Liver (tissue), 9 donors: ENCODE results near the gene USP33. TPM values are rescaled to one million over a fixed set of nuclear protein-coding genes. Genes with fewer than 3 reads are reported as not detected.

Experiments
- DNase-seq: peaks from one replicate; pipeline ENCODE4 v3.0.0-alpha.2; 2017; ENCODE audit warnings: low spot score
- H3K27ac ChIP-seq, 2 donors: one replicate each; pipeline ENCODE4 v1.7.0; 2013; ENCODE audit warnings: inconsistent platforms in 2 of 2, low read length in 2 of 2, control low read depth in 1 of 2, low read depth in 1 of 2, mild to moderate bottlenecking in 1 of 2
- H3K27me3 ChIP-seq, 4 donors: one replicate each; pipeline versions ENCODE4 v1.6.1 to v1.7.0; 2013; ENCODE audit warnings: low read length in 3 of 4, inconsistent platforms in 1 of 4, mild to moderate bottlenecking in 1 of 4, moderate library complexity in 1 of 4; ENCODE audit not compliant: control insufficient read depth in 4 of 4, insufficient read depth in 4 of 4
- H3K36me3 ChIP-seq, 4 donors: one replicate each; pipeline versions ENCODE4 v1.6.1 to v1.7.0; 2013; ENCODE audit warnings: low read length in 3 of 4, mild to moderate bottlenecking in 3 of 4, low read depth in 1 of 4, moderate library complexity in 1 of 4; ENCODE audit not compliant: control insufficient read depth in 4 of 4, insufficient read depth in 3 of 4
- H3K4me1 ChIP-seq, 4 donors: one replicate each; pipeline versions ENCODE4 v1.6.1 to v1.7.0; 2013; ENCODE audit warnings: low read length in 3 of 4, mild to moderate bottlenecking in 3 of 4, moderate library complexity in 1 of 4; ENCODE audit not compliant: control insufficient read depth in 4 of 4, insufficient read depth in 4 of 4
- H3K4me3 ChIP-seq, 3 donors: one replicate each; pipeline versions ENCODE4 v1.6.1 to v1.7.0; 2013; ENCODE audit warnings: low read length in 3 of 3, control low read depth in 1 of 3, low read depth in 1 of 3, mild to moderate bottlenecking in 1 of 3
- H3K9ac ChIP-seq, 2 donors: one replicate each; pipeline ENCODE4 v1.7.0; 2013; ENCODE audit warnings: low read length in 2 of 2, mild to moderate bottlenecking in 2 of 2, moderate library complexity in 2 of 2, control low read depth in 1 of 2, low read depth in 1 of 2
- H3K9me3 ChIP-seq, 4 donors: one replicate each; pipeline versions ENCODE4 v1.6.1 to v1.7.0; 2013; ENCODE audit warnings: low read length in 3 of 4; ENCODE audit not compliant: control insufficient read depth in 4 of 4
- EGR1 ChIP-seq, 2 donors: IDR thresholded peaks; 2 replicates each; pipeline ENCODE4 v1.6.1; 2016 to 2018; ENCODE audit warnings: antibody characterized with exemption in 2 of 2, low read depth in 2 of 2
- FOXA1 ChIP-seq: IDR thresholded peaks from 2 replicates; pipeline ENCODE4 v1.6.1; 2016; ENCODE audit warnings: antibody characterized with exemption
- FOXA2 ChIP-seq: IDR thresholded peaks from 2 replicates; pipeline ENCODE4 v1.6.1; 2016; ENCODE audit warnings: antibody characterized with exemption
- GABPA ChIP-seq, 2 donors: IDR thresholded peaks in 1 of 2; conservative IDR thresholded peaks in 1 of 2; 2 replicates each; pipeline ENCODE4 v1.6.1; 2016; ENCODE audit warnings: antibody characterized with exemption in 2 of 2, mild to moderate bottlenecking in 1 of 2, moderate library complexity in 1 of 2
- HNF4A ChIP-seq, 2 donors: conservative IDR thresholded peaks; 2 replicates each; pipeline ENCODE4 v1.6.1; 2016; ENCODE audit warnings: antibody characterized with exemption in 2 of 2, mild to moderate bottlenecking in 2 of 2
- JUND ChIP-seq, 2 donors: IDR thresholded peaks; 2 replicates each; pipeline ENCODE4 v1.6.1; 2016; ENCODE audit warnings: antibody characterized with exemption in 2 of 2
- NR2F2 ChIP-seq: IDR thresholded peaks from 2 replicates; pipeline ENCODE4 v1.6.1; 2016; ENCODE audit warnings: antibody characterized with exemption
- RAD21 ChIP-seq, 2 donors: IDR thresholded peaks; 2 replicates each; pipeline ENCODE4 v1.6.1; 2016; ENCODE audit warnings: antibody characterized with exemption in 2 of 2, mild to moderate bottlenecking in 2 of 2
- RXRA ChIP-seq, 2 donors: IDR thresholded peaks; 2 replicates each; pipeline ENCODE4 v1.6.1; 2017 to 2018; ENCODE audit warnings: antibody characterized with exemption in 2 of 2, mild to moderate bottlenecking in 1 of 2
- SP1 ChIP-seq: IDR thresholded peaks from 2 replicates; pipeline ENCODE4 v1.6.1; 2018; ENCODE audit warnings: antibody characterized with exemption, mild to moderate bottlenecking
- TAF1 ChIP-seq: conservative IDR thresholded peaks from 2 replicates; pipeline ENCODE4 v1.6.1; 2016; ENCODE audit warnings: antibody characterized with exemption, mild to moderate bottlenecking
- YY1 ChIP-seq: IDR thresholded peaks from 2 replicates; pipeline ENCODE4 v1.6.1; 2016; ENCODE audit warnings: antibody characterized with exemption, mild to moderate bottlenecking
- WGBS: extraction: QIAGEN DNeasy Blood & Tissue Kit; methylation state at CpG from one replicate; pipeline ENCODE4 v1.1.7; 2013; 5-methylcytosine and 5-hydroxymethylcytosine counted together
- polyA plus RNA-seq, 2 donors: library from polyadenylated mRNA; stranded (reverse) in 1 of 2; unstranded in 1 of 2; fragments of 200-250 nt in 1 of 2; fragments of >200 nt in 1 of 2; fragmentation: Nextera tagmentation in 1 of 2; extraction: Ambion mirVana in 1 of 2; gene quantifications; one replicate each; pipeline versions ENCODE4 v1.2.1 to v1.2.3, GENCODE V29; 2013 to 2015
- total RNA-seq, 2 donors: library from RNA; depleted of rRNA; stranded (reverse); fragments of >200 nt; gene quantifications; one replicate each; pipeline ENCODE4 v1.2.3, GENCODE V29; 2014
- TF ChIP-seq, protein P1 (sequence below): IDR thresholded peaks from 2 replicates; pipeline ENCODE4 v1.6.1; 2016; ENCODE audit warnings: antibody characterized with exemption
- TF ChIP-seq, protein P2 (sequence below): fragments of 150-350 bp; IDR thresholded peaks from 2 replicates; pipeline ENCODE4 v1.5.1; 2017; ENCODE audit warnings: improper control_type of control experiment, low read depth, low read length; ENCODE audit not compliant: missing input control
- TF ChIP-seq, protein P3 (sequence below): IDR thresholded peaks from 2 replicates; pipeline ENCODE4 v1.6.1; 2016; ENCODE audit warnings: antibody characterized with exemption
- TF ChIP-seq, protein P4 (sequence below): IDR thresholded peaks from 2 replicates; pipeline ENCODE4 v1.6.1; 2016; ENCODE audit warnings: antibody characterized with exemption
- TF ChIP-seq, protein P5 (sequence below): IDR thresholded peaks from 2 replicates; pipeline ENCODE4 v1.6.1; 2016; ENCODE audit warnings: antibody characterized with exemption, mild to moderate bottlenecking
- donor health status: healthy.
- donor health status: healthy.
- donor health status: healthy.
- donor health status: healthy.
- donor health status: healthy.

USP33 gene
- total and polyA plus RNA-seq, 4 donors = 9.2 to 50.5 (median 28.3) TPM

DNA sequence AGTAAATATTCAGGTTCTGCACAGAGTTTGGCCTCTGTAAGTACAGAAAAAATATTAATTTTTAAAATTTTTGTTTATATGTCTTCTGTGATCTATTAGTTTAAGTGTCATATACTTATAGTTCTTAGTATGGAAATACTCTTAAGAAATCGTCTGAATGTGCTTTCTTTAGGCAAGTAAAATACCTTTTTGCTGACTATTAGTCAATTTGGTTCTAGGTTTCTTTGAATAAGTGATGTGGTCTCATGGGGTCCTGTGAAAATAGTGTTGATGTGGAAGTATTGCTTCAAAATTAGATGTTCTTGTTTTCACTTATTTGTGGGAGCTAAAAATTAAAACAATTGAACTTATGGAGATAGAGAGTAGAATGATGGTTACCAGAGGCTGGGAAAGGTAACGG is 43.7 kb upstream of the USP33 start:
- Histone ChIP-seq H3K27me3 (no peaks in the 10 kb centered on the region), H3K9me3 (no peaks in the 10 kb centered on the region), H3K36me3 (peaks cover 3 to 8% (median 6%) of the 10 kb centered on the region in 4 donors), H3K9ac (no peak overlapping the region), H3K4me3 (no peak overlapping the region), H3K27ac (no peak overlapping the region), H3K4me1 (no peaks in the 10 kb centered on the region)
- WGBS = 89% methylated on average over 2 of the region's 2 CpGs
- TF ChIP-seq NR2F2 (no peak), HNF4A (conservative IDR thresholded peaks at IDR 0.05) (no peak), TAF1 (no peak), RXRA (IDR thresholded peaks at IDR 0.05) (no peak), FOXA1 (no peak), JUND (IDR thresholded peaks at IDR 0.05) (no peak), YY1 (no peak)
- TF ChIP-seq, protein P1, sequence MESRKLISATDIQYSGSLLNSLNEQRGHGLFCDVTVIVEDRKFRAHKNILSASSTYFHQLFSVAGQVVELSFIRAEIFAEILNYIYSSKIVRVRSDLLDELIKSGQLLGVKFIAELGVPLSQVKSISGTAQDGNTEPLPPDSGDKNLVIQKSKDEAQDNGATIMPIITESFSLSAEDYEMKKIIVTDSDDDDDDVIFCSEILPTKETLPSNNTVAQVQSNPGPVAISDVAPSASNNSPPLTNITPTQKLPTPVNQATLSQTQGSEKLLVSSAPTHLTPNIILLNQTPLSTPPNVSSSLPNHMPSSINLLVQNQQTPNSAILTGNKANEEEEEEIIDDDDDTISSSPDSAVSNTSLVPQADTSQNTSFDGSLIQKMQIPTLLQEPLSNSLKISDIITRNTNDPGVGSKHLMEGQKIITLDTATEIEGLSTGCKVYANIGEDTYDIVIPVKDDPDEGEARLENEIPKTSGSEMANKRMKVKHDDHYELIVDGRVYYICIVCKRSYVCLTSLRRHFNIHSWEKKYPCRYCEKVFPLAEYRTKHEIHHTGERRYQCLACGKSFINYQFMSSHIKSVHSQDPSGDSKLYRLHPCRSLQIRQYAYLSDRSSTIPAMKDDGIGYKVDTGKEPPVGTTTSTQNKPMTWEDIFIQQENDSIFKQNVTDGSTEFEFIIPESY = no peak
- TF ChIP-seq, protein P2, sequence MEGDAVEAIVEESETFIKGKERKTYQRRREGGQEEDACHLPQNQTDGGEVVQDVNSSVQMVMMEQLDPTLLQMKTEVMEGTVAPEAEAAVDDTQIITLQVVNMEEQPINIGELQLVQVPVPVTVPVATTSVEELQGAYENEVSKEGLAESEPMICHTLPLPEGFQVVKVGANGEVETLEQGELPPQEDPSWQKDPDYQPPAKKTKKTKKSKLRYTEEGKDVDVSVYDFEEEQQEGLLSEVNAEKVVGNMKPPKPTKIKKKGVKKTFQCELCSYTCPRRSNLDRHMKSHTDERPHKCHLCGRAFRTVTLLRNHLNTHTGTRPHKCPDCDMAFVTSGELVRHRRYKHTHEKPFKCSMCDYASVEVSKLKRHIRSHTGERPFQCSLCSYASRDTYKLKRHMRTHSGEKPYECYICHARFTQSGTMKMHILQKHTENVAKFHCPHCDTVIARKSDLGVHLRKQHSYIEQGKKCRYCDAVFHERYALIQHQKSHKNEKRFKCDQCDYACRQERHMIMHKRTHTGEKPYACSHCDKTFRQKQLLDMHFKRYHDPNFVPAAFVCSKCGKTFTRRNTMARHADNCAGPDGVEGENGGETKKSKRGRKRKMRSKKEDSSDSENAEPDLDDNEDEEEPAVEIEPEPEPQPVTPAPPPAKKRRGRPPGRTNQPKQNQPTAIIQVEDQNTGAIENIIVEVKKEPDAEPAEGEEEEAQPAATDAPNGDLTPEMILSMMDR = no peak
- TF ChIP-seq, protein P3, sequence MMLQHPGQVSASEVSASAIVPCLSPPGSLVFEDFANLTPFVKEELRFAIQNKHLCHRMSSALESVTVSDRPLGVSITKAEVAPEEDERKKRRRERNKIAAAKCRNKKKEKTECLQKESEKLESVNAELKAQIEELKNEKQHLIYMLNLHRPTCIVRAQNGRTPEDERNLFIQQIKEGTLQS = no peak
- TF ChIP-seq, protein P4, sequence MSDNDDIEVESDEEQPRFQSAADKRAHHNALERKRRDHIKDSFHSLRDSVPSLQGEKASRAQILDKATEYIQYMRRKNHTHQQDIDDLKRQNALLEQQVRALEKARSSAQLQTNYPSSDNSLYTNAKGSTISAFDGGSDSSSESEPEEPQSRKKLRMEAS = no peak
- DNase-seq = no peak

DNA sequence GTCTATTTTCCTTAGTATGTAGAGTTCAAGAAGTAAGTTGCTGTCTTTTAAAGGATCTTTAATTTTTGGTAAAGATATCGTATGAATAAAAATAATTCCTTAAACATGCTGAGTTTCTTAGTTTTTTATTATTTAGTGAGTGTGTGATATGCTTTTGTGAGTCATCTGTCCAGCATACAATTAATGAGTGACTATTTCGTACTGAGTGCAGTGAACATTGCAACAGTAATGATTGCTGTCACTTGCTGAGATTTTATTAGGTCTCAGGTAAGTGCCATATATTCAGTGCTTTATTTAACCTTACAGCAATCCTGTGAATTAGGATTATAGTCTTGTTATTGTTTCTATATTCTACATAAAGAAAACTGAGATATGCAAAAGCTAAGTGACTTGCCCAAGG is 42.4 kb upstream of the USP33 start:
- TF ChIP-seq RAD21 (IDR thresholded peaks at IDR 0.05) (no peak), GABPA (IDR thresholded peaks at IDR 0.05 in 1 of 2, conservative IDR thresholded peaks at IDR 0.05 in 1 of 2) (no peak), JUND (IDR thresholded peaks at IDR 0.05) (no peak), FOXA1 (no peak), EGR1 (IDR thresholded peaks at IDR 0.05; ENCODE audit: low read depth in 2 of 2) (no peak), TAF1 (no peak), YY1 (no peak), RXRA (IDR thresholded peaks at IDR 0.05) (no peak), SP1 (no peak), HNF4A (conservative IDR thresholded peaks at IDR 0.05) (no peak), FOXA2 (no peak)
- TF ChIP-seq, protein P4 = no peak
- TF ChIP-seq, protein P5, sequence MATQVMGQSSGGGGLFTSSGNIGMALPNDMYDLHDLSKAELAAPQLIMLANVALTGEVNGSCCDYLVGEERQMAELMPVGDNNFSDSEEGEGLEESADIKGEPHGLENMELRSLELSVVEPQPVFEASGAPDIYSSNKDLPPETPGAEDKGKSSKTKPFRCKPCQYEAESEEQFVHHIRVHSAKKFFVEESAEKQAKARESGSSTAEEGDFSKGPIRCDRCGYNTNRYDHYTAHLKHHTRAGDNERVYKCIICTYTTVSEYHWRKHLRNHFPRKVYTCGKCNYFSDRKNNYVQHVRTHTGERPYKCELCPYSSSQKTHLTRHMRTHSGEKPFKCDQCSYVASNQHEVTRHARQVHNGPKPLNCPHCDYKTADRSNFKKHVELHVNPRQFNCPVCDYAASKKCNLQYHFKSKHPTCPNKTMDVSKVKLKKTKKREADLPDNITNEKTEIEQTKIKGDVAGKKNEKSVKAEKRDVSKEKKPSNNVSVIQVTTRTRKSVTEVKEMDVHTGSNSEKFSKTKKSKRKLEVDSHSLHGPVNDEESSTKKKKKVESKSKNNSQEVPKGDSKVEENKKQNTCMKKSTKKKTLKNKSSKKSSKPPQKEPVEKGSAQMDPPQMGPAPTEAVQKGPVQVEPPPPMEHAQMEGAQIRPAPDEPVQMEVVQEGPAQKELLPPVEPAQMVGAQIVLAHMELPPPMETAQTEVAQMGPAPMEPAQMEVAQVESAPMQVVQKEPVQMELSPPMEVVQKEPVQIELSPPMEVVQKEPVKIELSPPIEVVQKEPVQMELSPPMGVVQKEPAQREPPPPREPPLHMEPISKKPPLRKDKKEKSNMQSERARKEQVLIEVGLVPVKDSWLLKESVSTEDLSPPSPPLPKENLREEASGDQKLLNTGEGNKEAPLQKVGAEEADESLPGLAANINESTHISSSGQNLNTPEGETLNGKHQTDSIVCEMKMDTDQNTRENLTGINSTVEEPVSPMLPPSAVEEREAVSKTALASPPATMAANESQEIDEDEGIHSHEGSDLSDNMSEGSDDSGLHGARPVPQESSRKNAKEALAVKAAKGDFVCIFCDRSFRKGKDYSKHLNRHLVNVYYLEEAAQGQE = no peak
- TF ChIP-seq, protein P2 = no peak
- TF ChIP-seq, protein P3 = no peak
- TF ChIP-seq, protein P1 = no peak
- DNase-seq = no peak
- H3K27ac ChIP-seq = no peak overlapping the region
- H3K4me3 ChIP-seq = no peak overlapping the region
- H3K36me3 ChIP-seq = peaks cover 3 to 6% (median 4%) of the 10 kb centered on the region in 4 donors
- H3K9ac ChIP-seq = no peak overlapping the region
- no peaks in the 10 kb centered on the region for H3K4me1 ChIP-seq
- no peaks in the 10 kb centered on the region for H3K27me3 ChIP-seq
- H3K9me3 ChIP-seq = no peaks in the 10 kb centered on the region
- 96% methylated on average over 2 of the region's 2 CpGs for WGBS
